ENCODE measurements around the gene SARDH.
"Not testable (repeated sequence)": the region's sequence is repeated elsewhere in the genome, so short reads cannot be mapped to it uniquely, and the experiment has no call there.

Gene SARDH

GRCh38 chr9:133767008-133767407 lies 28.9 kb upstream of the SARDH start:
- in situ Hi-C loops (cut with HindIII; ENCODE audit: low sequenced_read_pairs), result no loop called here

GRCh38 chr9:133766234-133766633 lies 28.1 kb upstream of the SARDH start:
- in situ Hi-C loops (cut with HindIII; ENCODE audit: low sequenced_read_pairs); H3K4me3 ChIP-seq (ENCODE audit: low read depth, low read length): not testable (repeated sequence)

More at GRCh38 chr9:133767008-133767407, 28.9 kb upstream of the SARDH start:
- TF ChIP-seq CTCF (IDR thresholded peaks at IDR 0.05; ENCODE audit: low read depth, low read length, missing control alignments), result no peak
- H3K4me3 ChIP-seq (ENCODE audit: low read depth, low read length), result no peak overlapping the region
- no peak for DNase-seq (ENCODE audit: low read depth)

GRCh38 chr9:133763272-133764183 lies 25.4 kb upstream of the SARDH start:
- DNase-seq (ENCODE audit: low read depth), result no peak
- no peak overlapping the region for H3K4me3 ChIP-seq (ENCODE audit: low read depth, low read length)

More at GRCh38 chr9:133766234-133766633, 28.1 kb upstream of the SARDH start:
- not testable (repeated sequence) for DNase-seq (ENCODE audit: low read depth)

GRCh38 chr9:133762488-133763271 lies 24.5 kb upstream of the SARDH start:
- no peak for DNase-seq (ENCODE audit: low read depth)
- TF ChIP-seq CTCF (IDR thresholded peaks at IDR 0.05; ENCODE audit: low read depth, low read length, missing control alignments), result no peak
- in situ Hi-C loops (cut with HindIII; ENCODE audit: low sequenced_read_pairs), result no loop called here

More at GRCh38 chr9:133763272-133764183, 25.4 kb upstream of the SARDH start:
- in situ Hi-C loops (cut with HindIII; ENCODE audit: low sequenced_read_pairs), result no loop called here
- no peak for TF ChIP-seq CTCF (IDR thresholded peaks at IDR 0.05; ENCODE audit: low read depth, low read length, missing control alignments)

GRCh38 chr9:133761641-133762248 lies 23.6 kb upstream of the SARDH start:
- DNase-seq (ENCODE audit: low read depth), result no peak
- no peak overlapping the region for H3K4me3 ChIP-seq (ENCODE audit: low read depth, low read length)
- TF ChIP-seq CTCF (IDR thresholded peaks at IDR 0.05; ENCODE audit: low read depth, low read length, missing control alignments), result no peak
- in situ Hi-C loops (cut with HindIII; ENCODE audit: low sequenced_read_pairs), result no loop called here

More at GRCh38 chr9:133762488-133763271, 24.5 kb upstream of the SARDH start:
- no peak overlapping the region for H3K4me3 ChIP-seq (ENCODE audit: low read depth, low read length)

GRCh38 chr9:133760713-133761290 lies 22.6 kb upstream of the SARDH start:
- in situ Hi-C loops (cut with HindIII; ENCODE audit: low sequenced_read_pairs), result no loop called here
- H3K4me3 ChIP-seq (ENCODE audit: low read depth, low read length), result no peak overlapping the region
- TF ChIP-seq CTCF (IDR thresholded peaks at IDR 0.05; ENCODE audit: low read depth, low read length, missing control alignments), result no peak
- no peak for DNase-seq (ENCODE audit: low read depth)
